CD4-positive, alpha-beta T cell treated with Interleukin-17A for 4 hours (primary cell): Measurements from ENCODE around the gene GPBAR1.
"Not testable (repeated sequence)": the region's sequence is repeated elsewhere in the genome, so short reads cannot be mapped to it uniquely, and the experiment has no call there.

Experiments
- DNase-seq: peaks from one replicate; pipeline ENCODE4 v3.0.0-alpha.2; 2020; ENCODE audit warnings: mixed read lengths

The GPBAR1 gene

DNA sequence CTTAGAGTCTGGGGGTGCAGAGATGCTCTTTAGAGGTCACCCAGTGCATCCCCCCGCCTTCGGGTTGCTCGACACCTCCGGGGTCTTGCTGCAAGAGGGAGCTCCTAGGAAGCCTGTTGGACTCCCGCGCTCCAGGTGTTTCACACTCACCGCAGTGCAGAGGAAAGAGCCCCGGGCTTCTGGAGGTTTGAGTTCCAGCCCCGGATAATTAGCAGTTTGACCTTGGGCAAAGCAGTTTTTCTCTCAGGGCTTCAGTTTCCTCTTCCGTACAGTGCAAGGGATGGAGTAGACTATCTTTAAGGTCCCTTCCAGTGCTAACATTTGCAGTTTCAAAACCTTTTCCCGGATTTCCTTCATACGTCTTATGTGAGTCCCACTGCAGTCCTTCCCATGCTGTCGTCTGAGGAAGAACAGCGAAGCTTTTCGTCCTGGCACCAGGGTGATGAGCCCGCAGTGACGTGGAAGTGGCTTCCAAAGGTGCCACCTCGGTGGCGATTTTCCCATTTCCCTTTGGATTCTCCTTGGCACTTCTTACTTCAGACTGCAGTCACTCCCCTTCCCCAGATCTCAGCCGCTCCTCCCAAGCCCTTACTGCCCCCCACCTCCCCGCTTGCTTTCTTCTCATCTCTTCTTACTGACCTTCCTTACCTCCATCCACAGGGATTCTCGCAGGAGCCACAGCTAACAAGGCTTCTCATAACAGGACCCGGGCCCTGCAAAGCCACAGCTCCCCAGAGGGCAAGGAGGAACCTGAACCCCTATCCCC is 10.1 kb downstream of the GPBAR1 start:
- DNase-seq = no peak

DNA sequence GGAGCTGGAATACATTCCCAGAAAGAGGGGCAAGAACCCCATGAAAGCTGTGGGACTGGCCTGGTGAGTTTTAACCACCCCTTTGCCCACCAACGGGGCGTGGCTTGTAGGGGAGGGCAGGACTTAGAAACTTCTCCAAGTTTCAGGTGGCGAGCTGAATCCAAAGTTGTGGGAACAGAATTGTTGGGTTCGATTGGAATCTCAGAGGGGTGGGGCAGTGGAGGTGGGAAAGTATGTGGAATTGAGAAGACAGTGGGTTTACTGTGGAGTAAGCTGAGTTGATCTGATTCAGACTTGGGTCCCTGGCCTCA is 10.6 kb downstream of the GPBAR1 start:
- no peak for DNase-seq

DNA sequence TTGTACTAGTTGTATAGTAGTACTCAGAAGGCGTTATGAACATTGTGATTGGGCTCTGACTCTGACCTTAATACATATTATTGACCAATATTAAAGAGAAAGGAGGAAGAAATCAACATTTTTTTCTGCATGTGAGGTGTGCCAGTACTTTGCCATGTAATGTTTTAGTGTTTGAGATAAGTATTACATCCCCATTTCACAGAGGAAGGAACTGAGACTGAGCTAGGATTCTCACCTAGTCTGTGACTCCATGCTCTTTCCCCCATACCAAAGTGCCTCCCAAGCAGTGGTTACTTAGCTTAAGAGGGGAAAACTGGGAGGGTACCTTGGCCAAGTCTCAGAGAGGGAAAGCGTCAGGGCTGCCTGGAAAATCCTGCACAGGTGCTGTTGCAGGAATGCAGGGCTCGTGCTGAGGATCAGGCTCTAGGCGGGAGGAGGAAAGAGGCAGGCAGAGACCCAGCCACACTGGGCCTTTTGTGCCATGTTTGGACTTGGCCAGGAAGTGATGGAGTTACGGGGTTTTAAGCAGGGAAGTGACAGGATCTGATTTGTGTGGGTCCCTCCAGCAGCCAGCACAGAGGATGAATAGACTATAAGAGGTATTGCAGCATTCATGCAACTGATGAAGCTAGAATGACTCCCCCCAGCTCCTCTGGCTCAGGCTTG is 11.2 kb downstream of the GPBAR1 start:
- no peak for DNase-seq

DNA sequence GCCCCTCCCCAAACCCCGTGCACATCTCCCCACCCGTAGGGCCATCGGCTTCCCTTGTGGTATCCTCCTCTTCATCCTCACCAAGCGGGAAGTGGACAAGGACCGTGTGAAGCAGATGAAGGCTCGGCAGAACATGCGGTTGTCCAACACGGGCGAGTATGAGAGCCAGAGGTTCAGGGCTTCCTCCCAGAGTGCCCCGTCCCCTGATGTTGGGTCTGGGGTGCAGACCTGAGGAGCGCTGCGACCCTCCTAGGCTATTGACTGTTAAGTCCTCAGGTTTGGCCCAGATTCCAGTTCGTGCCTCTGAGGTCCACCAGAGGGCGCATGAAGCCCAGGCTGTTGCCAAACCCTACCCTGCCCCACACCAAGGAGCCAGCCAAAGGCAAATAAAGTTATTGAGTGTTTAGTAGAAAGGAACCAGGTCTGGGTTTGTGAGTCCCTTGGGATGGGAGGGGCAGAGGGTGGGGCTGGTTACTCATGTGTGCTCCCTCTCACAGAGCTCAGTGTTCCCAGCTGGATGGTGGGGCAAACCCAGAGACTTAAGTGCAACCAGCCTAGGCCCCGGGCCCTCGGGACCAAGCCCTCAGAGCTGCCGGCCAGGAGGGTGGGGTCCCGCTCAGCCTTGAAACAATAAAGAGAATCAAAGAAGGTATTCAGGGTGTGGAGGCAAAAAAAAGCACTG is 11.9 kb downstream of the GPBAR1 start:
- peak; percentile 84 for DNase-seq

DNA sequence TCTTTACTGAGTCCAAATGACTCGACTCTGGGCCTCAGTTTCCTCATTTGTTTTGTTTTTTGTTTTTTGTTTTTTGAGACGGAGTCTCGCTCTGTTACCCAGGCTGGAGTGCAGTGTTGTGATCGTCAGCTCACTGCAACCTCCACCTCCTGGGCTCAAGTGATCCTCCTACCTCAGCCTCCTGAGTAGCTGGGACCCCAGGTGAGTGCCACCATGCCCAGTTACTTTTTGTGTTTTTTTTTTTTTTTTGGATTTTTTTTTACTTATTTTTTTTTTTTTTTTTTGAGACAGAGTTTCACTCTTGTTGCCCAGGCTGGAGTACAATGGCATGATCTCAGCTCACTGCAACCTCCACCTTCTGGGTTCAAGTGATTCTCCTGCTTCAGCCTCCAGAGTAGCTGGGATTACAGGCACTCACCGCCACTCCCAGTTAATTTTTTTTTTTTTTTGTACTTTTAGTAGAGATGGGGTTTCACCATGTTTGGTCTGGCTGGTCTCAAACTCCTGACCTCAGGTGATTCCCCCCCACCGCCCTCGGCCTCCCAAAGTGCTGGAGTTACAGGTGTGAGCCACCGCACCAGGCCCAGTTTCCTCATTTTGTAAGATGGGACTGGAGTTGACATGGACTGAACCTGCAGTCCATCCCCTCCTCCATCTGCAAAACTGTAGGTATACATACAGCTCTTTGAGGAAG is 12.5 kb downstream of the GPBAR1 start:
- DNase-seq = not testable (repeated sequence)

DNA sequence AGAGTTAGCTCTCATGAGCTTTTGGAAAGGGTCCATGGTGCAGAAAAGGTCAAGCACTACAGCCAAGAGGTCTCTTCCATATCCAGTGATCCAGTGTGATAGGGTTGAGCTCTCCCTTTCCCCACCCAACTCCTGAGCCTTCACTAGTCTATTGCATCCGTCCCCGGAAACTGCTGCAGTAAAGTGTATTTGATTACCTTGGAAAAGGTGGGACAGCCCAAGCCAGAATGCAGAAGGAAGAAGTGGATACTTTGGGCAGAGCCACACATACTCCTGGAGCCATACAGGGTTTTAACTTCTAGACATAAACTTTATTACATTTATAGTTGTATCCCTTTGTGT is 13.1 kb downstream of the GPBAR1 start:
- DNase-seq = no peak

DNA sequence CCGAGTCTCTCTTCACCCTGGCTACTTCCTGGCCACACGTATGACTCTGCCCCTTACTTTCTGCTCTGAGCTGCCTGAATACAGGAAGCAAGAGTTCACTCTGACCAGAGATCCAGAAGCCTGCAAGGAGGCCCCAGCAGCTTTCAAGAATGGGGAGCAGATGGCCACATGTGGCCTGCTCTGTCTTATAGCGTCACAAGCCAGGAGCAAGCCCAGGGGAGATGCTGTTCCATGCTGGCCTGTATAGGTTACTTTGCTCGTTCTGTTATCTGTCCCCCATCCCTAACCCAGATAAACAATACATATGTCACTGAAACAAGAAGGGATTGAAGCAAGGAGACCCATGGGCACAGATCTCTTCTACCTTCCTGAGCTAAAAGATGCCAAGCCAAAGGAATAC is 13.8 kb downstream of the GPBAR1 start:
- DNase-seq = no peak

DNA sequence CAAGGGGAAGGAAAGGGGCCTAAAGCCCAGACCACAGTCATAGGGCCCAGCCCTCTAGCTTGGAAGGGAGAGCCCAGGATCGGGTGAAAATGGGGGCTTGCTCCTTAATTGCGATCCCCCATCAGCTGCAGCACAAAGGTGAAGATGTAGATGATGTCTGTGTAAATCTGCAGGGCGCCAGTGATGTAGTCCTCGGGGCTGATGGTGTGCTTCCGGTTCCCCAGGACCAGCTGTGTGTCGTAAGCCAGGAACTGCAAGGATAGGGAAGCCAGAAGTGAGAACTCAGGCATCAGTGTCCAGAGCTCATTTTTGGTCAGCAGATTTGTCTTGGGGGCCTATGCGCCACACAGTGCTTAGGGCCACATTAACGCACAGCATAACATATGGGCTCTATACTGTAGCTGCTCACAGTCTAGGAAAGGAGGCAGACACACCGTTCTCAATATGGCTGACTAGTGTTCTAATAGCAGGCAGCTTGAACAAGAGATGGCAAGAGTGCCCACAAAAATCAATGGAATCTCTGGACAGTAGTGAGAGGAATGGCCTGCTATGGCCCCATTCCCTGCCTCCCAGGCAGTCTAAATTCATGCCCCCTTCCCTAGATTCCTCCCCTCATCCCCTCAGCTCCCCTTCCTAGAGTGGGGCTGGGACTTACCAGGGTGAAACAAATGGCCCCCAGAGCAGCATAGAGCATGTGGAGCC is 14.7 kb downstream of the GPBAR1 start:
- no peak for DNase-seq

DNA sequence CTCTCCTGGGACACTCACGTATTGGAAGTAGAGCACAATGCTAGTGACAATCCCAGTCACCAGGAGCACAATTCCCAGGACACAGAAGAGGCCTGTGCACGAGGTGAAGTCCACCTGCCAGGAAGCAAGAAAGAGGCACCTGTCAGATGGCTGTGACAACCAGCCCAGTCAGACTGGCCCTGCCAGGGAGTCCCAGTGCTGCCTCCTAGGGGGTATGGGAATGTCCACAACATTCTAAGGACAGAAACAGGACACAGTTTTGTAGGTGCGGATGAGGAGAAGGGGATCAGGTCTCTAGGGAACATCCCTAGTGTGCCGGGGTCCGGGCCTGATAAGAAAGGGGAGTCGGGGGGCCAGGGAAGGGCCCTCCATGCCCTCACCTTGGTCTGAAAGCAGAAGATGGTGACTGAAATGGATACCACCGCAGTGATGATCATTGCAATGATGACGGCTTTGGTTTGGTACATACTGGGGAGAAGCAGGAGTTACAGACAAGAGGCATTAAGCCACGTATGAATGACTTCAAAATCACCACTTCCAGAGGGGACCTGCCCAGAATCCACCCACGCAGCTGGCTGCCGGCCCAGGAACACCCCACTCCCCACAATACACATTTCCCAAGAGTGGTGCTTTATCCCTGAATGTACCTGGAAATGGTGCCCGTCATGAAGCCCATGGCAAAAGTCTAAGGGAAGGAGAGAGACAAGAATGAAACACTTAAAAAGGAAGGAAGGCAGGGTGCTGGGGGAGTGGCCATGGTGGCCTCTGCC is 16.4 kb downstream of the GPBAR1 start:
- DNase-seq = no peak

DNA sequence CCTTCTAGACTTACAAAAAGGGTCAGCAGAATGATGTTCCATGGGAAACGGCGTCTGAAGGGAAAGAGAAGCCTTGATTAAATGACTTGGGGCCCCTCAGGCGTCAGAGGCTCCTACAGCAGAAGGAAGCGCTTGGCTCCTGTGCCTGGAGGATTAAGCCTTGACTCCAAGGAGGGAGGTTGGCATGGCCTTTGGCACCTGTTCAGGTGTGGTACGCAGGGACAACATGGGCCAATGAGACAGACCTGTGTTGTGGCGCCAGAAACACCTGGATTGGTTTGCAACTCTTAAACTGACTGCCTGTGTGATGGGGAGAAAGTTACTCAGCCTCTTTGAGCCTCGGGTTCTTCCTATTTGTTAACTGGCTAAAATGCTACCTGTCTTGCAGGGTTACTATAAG is 17.1 kb downstream of the GPBAR1 start:
- DNase-seq = no peak

DNA sequence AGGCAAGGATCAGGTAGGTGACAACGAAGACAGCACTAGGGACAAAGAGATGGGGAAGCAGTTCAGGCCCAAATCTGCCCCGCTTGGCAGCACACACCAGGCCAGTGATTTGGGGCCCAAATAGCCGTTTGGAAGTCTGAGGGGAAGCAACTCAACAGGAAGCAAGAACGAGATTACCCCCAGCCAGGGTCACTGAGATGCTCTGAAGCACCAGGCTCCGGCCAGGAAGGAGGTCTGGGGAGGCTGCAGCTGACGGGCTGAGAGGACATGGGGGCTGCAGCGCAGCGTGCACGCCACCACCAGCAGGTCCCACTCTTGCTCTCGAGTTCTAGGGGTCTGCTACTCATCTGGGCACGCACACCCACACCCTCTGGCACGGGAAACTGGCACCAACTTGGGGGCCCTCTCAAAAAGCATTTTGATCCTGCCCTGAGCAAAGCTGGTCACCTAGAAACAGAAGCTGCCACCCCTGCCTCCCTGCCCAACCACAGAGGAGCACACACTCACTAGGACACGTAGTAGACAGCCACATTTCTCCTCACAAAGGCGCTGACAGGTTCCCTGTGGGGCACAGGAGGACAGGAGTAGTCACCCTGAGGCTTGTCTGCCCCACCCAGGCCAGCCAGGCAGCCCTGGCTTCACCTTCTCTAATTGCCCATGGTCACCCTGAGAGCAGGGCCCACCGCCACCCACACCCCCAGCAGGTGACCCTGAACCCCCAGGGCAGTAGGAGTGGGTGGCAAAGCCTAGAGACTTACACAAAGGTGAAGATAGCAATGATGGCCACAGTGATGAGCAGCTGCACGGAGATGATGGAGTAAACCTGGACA is 17.9 kb downstream of the GPBAR1 start:
- DNase-seq = no peak

DNA sequence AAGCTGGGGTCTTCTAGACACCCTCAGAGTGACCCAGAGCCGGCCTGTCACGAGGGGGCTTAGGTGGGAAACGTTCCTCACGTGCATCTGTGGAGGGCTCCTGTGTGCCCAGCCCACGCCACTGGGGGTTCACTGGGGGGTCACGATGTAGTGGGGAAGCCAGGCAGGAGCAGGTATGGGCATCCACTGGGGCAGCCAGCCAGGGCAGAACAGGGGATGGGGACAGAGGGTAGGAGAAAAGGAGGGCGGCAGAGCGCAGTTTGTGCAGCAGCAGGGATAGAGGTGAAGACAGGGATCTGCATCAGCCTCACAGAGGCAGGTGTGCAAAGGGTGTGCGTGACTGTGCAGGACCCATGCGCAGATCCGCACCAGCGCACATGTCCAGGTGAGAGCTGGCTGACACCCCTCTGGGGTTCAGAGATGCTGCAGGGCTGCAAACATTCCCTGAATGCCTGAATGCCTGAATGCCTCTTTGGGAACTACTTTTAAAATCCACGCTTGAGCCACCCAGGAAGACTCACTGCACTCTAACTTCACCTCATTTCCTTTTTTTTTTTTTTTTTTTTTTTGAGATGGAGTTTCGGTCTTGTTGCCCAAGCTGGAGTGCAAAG is 19.6 kb downstream of the GPBAR1 start:
- DNase-seq = no peak

DNA sequence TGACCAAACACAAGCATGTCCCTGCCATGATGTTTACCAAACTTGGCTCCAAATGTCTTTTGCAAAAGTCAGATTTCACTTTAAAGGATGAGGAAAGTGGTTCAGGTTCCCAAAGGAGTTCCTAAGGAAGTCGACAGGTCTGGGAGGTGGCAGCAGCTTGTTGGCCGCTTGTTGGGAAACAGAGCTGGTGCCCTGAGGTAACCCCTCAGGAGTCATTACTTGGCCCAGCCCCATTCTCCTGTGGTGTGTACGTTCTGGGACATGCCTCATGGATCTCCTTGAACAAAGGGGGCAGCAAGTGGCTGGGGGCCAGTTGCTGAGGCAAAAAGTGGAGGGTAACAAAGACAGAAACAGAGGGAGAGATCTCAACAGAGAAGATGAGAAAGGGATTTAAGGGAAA is 20.6 kb downstream of the GPBAR1 start:
- DNase-seq = no peak

DNA sequence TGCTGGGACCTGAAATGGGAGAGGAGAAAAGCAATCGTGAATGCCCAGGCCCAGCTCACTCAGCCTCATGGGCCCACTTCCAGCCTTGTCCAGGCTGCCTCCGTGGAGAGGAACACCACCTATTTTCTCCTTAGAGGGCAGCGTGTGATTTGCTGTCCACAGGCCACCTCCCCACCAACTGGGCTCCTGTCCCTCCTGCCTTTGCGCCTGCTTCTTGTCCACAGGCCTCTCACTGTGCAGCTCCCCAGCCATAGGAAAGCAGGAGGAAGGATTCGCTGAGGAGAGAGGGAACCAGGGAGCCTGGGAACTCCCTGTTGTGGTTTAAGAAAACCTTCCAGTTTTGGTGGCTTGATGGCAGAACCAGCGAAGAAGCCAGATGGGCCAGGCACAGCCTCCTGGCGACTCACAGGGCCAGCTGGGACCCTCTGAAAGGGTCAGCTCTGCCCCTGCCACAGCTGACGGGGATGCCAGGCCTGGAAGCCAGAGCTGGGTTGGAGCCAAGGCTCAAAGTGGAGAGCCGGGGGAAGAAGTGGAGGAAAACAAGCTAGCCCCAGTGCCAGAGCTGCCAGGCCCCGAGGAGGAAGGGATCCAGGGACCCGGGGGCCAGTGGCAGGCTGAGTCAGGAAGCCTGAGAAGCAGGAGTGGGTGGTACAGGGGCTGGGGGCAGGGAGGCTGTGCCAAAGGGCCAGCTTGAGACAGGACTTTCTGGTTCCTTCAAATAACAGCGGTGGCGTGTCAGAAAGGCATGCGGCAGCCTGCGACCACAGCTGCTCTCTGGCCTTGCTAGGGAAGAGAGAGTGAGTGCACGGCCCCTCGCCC is 21.6 kb downstream of the GPBAR1 start:
- no peak for DNase-seq

DNA sequence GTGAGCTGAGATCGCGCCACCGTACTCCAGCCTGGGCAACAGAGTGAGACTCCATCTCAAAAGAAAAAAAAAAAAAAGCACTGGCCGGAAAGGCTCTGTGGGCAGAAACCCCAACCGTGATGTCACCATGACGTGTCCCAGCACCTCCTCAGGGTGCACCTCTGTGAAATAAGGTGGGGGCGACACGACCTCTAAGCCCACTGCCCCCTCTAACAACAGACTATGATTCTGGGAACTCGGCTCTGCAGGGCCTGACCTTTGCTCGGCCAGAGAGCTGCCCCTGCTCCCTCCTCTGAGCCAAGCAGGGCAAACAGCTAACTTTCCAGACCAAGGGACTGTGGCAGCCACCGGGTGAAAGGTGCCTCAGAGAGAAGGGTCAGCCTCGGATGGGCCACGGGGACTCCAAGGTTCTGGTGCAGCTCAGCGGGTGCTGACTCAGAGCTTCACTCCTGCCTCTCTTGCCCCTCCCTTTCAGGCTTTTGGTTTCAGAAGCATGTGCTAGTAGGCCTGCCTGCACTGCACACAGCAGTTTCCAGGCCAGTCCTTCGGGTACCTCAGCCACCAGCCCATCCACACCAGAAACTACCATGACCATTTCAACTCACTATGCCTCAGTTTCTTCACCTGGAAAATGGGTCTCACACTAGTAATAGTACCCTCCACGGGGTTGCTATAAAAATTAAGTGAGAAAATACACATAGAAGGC is 23.4 kb downstream of the GPBAR1 start:
- peak; percentile 61 for DNase-seq

DNA sequence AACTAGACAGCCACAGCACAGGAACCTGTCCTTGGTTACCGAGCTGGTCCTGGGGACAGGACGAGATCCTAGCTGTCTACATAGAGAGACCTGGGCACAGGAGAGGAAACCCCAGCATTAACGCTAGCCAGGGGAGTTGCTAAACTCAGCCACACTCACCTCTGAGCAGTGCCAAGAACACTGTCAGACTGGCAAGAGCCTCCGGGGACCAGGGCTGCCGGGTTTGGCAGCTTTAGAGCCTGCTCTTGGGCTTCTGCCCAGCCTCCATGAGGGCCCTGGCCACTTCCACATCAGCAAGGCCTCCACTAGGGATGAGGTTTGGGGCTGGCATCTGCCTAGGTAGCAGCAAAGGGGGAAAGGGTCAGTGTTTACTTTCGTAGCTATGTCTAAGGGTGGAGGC is 24.8 kb downstream of the GPBAR1 start:
- peak; percentile 17 for DNase-seq

DNA sequence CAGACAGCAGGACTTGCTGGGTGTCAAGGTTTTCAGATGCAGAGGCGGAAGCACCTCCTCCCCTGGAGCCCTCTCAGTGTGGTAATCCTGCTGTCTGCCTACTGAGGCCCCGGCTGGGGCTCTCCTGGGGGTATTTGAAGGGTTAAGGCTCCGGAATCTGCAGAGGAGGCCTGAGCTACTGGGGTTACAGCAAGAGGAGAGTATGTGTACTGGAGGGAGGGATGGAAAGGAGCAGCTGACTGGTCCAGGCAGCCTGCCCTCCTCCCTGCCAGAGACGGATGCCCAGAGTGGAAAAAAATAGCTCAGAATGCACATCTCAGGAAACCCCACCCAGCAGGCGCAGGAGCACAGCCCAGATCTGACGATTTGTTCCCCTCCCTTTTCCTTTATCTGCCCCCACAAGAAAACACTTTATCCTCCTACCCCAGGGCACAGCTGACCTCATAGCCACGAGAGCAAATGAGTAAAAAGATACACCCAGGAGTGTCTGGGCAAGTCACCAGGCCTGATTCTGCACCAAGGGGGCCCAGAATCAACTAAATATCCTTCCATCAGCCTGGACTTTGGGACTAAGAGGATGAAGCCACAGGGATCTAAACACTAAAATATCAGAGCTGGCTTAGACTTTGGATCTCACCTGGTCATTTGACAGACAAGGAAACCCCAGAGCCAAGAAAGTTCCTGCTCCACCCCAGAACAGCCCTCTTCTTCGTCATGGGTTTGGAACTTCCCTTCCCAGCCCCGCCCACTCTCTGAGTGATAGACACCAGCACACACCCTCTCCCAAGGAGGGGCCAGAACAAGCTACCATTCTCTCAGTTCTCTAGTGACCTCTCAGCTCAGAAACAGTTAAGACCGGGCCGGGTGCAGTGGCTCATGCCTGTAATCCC is 26.0 kb downstream of the GPBAR1 start:
- peak; percentile 78 for DNase-seq

DNA sequence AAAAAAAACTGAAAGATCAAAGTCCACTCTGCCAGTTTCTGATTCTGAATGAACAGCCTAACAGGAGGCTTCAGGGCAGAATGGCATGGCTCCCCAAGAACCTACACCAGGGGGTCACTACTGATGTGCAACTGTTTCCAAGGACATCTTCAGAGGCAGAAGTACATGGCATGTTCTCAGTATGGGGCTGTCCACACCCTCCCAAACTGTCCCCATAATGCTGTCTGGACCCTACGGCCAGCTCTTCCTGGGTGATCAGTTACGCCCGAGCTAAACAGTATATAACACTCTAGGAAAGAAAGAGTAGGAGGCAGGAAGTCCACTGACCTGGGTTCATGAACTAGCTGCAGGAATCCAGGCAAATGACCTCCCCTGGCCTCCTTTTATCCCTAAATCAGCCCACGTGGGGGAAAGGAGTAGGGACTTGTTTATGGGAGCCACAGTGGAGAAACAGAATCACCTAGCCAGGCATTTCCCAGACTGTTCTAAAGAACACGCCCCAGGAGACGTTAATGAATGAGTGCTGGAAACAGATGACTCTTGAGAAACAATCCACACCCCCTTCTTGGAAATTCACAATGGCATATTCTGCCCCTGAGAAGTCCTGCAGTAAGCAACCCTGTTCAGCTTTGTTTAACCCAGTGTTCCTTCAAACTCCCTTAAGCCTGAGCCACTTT is 29.0 kb downstream of the GPBAR1 start:
- no peak for DNase-seq
